Thoracic aorta (tissue), 2 donors: ENCODE data around the gene TMEM176A. TPM values are rescaled to one million over a fixed set of nuclear protein-coding genes. Genes with fewer than 3 reads are reported as not detected.

Experiments
- ATAC-seq: fragments of 150-250 bp; one replicate; pipeline ENCODE4 v1.8.0; 2017; ENCODE audit warnings: low read depth; ENCODE audit not compliant: insufficient number of reproducible peaks, low FRiP score
- DNase-seq: peaks from one replicate; pipeline ENCODE4 v3.0.0-alpha.2; 2020; ENCODE audit warnings: low spot score
- H3K27ac ChIP-seq, 2 donors: fragments of 200-600 bp; sonication (generic); 1 replicate in 1 of 2; 2 replicates in 1 of 2; pipeline ENCODE4 v1.5.1; 2016; ENCODE audit warnings: mild to moderate bottlenecking in 2 of 2, moderate library complexity in 2 of 2
- H3K27me3 ChIP-seq: fragments of 200-600 bp; sonication (generic); replicated peaks from 2 replicates; pipeline ENCODE4 v1.6.0; 2016; ENCODE audit warnings: mild to moderate bottlenecking; ENCODE audit not compliant: insufficient read depth
- H3K36me3 ChIP-seq: fragments of 200-600 bp; sonication (generic); one replicate; pipeline ENCODE4 v1.5.1; 2016
- H3K4me1 ChIP-seq, 2 donors: fragments of 200-600 bp; sonication (generic); 1 replicate in 1 of 2; 2 replicates in 1 of 2; pipeline versions ENCODE4 v1.5.1 to v1.6.0; 2016; ENCODE audit warnings: low read depth in 2 of 2, mild to moderate bottlenecking in 1 of 2; ENCODE audit not compliant: control insufficient read depth in 1 of 2
- H3K4me3 ChIP-seq: fragments of 200-600 bp; sonication (generic); 2 replicates; pipeline ENCODE4 v1.5.1; 2016; ENCODE audit warnings: mild to moderate bottlenecking
- H3K9me3 ChIP-seq: fragments of 200-600 bp; sonication (generic); 2 replicates; pipeline ENCODE4 v1.5.1; 2016
- total RNA-seq, 2 donors: library from RNA; depleted of rRNA; stranded (reverse); fragments of >200 nt; gene quantifications; one replicate each; pipeline versions ENCODE4 v1.1.0 to v1.2.3, GENCODE V29; 2016
- TF ChIP-seq, protein P1 (sequence below): fragments of 200-600 bp; sonication (generic); IDR thresholded peaks from one replicate; pipeline ENCODE4 v1.5.1; 2019; ENCODE audit warnings: antibody characterized with exemption

Gene TMEM176A
- total RNA-seq, 2 donors from 2014 or later, result 9.1 to 23.4 TPM

- no peak overlapping the region for H3K4me3 ChIP-seq
- ATAC-seq, result no peak
- H3K36me3 ChIP-seq, result no peaks in the 10 kb centered on the region
- TF ChIP-seq, protein P1, sequence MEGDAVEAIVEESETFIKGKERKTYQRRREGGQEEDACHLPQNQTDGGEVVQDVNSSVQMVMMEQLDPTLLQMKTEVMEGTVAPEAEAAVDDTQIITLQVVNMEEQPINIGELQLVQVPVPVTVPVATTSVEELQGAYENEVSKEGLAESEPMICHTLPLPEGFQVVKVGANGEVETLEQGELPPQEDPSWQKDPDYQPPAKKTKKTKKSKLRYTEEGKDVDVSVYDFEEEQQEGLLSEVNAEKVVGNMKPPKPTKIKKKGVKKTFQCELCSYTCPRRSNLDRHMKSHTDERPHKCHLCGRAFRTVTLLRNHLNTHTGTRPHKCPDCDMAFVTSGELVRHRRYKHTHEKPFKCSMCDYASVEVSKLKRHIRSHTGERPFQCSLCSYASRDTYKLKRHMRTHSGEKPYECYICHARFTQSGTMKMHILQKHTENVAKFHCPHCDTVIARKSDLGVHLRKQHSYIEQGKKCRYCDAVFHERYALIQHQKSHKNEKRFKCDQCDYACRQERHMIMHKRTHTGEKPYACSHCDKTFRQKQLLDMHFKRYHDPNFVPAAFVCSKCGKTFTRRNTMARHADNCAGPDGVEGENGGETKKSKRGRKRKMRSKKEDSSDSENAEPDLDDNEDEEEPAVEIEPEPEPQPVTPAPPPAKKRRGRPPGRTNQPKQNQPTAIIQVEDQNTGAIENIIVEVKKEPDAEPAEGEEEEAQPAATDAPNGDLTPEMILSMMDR, result no peak
- no peaks in the 10 kb centered on the region for H3K27me3 ChIP-seq
- H3K4me1 ChIP-seq, result no peaks in the 10 kb centered on the region
- H3K9me3 ChIP-seq, result peaks cover 8% of the 10 kb centered on the region
- DNase-seq, result no peak
- H3K27ac ChIP-seq, result no peak overlapping the region
Observed at GRCh38 chr7:150801946-150802771, 1.6 kb downstream of the TMEM176A start.

GRCh38 chr7:150803161-150803860, 2.7 kb downstream of the TMEM176A start:
- peaks cover 8% of the 10 kb centered on the region for H3K9me3 ChIP-seq
- H3K4me3 ChIP-seq, result no peak overlapping the region
- H3K36me3 ChIP-seq, result no peaks in the 10 kb centered on the region
- DNase-seq, result no peak
- no peak for ATAC-seq
- TF ChIP-seq, protein P1, result no peak
- H3K27me3 ChIP-seq, result no peaks in the 10 kb centered on the region
- no peak overlapping the region for H3K27ac ChIP-seq
- H3K4me1 ChIP-seq, result no peaks in the 10 kb centered on the region

DNA sequence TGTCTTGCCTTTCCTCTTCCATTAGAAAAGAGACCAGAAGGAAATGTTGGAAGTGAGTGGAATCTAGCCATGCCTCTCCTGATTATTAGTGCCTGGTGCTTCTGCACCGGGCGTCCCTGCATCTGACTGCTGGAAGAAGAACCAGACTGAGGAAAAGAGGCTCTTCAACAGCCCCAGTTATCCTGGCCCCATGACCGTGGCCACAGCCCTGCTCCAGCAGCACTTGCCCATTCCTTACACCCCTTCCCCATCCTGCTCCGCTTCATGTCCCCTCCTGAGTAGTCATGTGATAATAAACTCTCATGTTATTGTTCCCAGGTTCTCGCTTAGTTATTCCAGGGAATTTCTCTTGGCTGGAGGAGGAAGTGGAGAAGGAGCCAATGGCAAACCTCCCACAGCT, 4.2 kb downstream of the TMEM176A start:
- Histone ChIP-seq H3K4me3 (no peak overlapping the region), H3K4me1 (no peaks in the 10 kb centered on the region), H3K36me3 (no peaks in the 10 kb centered on the region), H3K27ac (no peak overlapping the region), H3K27me3 (no peaks in the 10 kb centered on the region), H3K9me3 (peaks cover 8% of the 10 kb centered on the region)
- no peak for ATAC-seq
- DNase-seq, result no peak
- TF ChIP-seq, protein P1, result no peak

DNA sequence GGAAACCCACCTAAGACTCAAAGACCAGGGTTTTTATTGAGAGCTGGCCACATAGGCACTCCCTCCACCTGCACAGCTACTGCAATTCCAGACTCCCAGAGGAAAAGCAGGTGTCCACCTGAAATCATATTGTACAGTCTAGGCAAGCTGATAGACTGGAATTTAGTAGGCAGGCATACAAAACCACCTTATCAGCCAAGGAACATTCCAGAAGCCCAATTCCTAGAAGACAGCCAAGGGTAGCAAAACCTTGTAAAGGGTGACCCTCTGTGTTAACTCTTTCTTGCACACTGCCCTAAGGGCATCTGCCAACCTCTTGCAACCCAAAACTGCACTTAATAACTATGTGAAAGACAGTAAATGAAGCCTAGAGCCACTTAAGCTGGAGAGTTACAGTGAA, 5.3 kb downstream of the TMEM176A start:
- no peak for DNase-seq
- Histone ChIP-seq H3K27ac (no peak overlapping the region), H3K27me3 (no peaks in the 10 kb centered on the region), H3K4me3 (no peak overlapping the region), H3K4me1 (no peaks in the 10 kb centered on the region), H3K9me3 (peaks cover 8% of the 10 kb centered on the region), H3K36me3 (no peaks in the 10 kb centered on the region)
- TF ChIP-seq, protein P1, result no peak
- ATAC-seq, result no peak

DNA sequence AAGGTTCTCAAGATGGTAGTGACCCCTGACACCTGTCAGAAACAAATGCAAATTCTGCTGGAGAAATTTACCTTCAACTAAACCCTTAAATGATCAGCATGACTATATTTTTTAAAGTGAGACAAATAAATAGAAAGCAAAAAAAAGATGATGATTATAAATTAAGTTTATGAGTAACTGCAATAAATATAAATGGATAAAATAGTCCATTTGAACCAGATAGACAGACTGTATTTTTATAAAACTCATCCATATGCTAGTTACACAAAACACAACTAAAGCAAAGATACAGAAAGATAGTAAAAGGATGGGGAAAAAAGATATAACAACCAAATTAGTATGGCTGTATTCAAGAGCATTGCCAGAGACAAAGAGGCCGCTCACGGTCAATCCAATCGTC, 5.9 kb downstream of the TMEM176A start:
- Histone ChIP-seq H3K27me3 (no peaks in the 10 kb centered on the region), H3K27ac (no peak overlapping the region), H3K9me3 (peaks cover 8% of the 10 kb centered on the region), H3K4me3 (no peak overlapping the region), H3K36me3 (no peaks in the 10 kb centered on the region), H3K4me1 (no peaks in the 10 kb centered on the region)
- TF ChIP-seq, protein P1, result no peak
- ATAC-seq (no peak), DNase-seq (no peak)
